Nephron progenitor cell (in vitro differentiated cells): ENCODE data around the gene LRIG1.

Experiments used
- DNase-seq: peaks from one replicate; pipeline ENCODE4 v3.0.0; 2021
- H3K27ac Mint-ChIP-seq: 2 replicates; pipeline ENCODE4 v1.8.0; 2021; ENCODE audit warnings: mild to moderate bottlenecking, moderate library complexity, mixed read lengths
- H3K27me3 Mint-ChIP-seq: 2 replicates; pipeline ENCODE4 v1.8.0; 2021; ENCODE audit warnings: mild to moderate bottlenecking, low read depth, mixed read lengths; ENCODE audit not compliant: poor library complexity
- H3K36me3 Mint-ChIP-seq: 2 replicates; pipeline ENCODE4 v1.8.0; 2021; ENCODE audit warnings: low read depth, mixed read lengths
- H3K4me1 Mint-ChIP-seq: 2 replicates; pipeline ENCODE4 v1.8.0; 2021; ENCODE audit warnings: mixed read lengths
- H3K4me3 Mint-ChIP-seq: 2 replicates; pipeline ENCODE4 v1.8.0; 2021; ENCODE audit warnings: mild to moderate bottlenecking, moderate library complexity, mixed read lengths
- H3K9me3 Mint-ChIP-seq: 2 replicates; pipeline ENCODE4 v1.8.0; 2021; ENCODE audit warnings: mild to moderate bottlenecking, moderate library complexity, mixed read lengths
- CTCF ChIP-seq: fragments of 200-600 bp; sonication (generic); IDR thresholded peaks from 2 replicates; pipeline ENCODE4 v1.5.0; 2021; ENCODE audit warnings: antibody characterized with exemption

Gene LRIG1

GRCh38 chr3:66454464-66454859 lies 46.4 kb downstream of the LRIG1 start:
- H3K9me3 Mint-ChIP-seq, result no peaks in the 10 kb centered on the region
- DNase-seq, result no peak
- H3K27ac Mint-ChIP-seq, result peak overlapping the region; percentile 46
- no peak overlapping the region for H3K4me3 Mint-ChIP-seq
- H3K27me3 Mint-ChIP-seq, result no peaks in the 10 kb centered on the region
- H3K36me3 Mint-ChIP-seq, result peaks cover 36% of the 10 kb centered on the region
- no peak for TF ChIP-seq CTCF
- H3K4me1 Mint-ChIP-seq, result peaks cover 72% of the 10 kb centered on the region

- Mint-ChIP-seq H3K9me3 (no peaks in the 10 kb centered on the region), H3K4me1 (peaks cover 68% of the 10 kb centered on the region), H3K27ac (peak overlapping the region; percentile 46), H3K36me3 (peaks cover 36% of the 10 kb centered on the region), H3K27me3 (no peaks in the 10 kb centered on the region), H3K4me3 (no peak overlapping the region)
- no peak for TF ChIP-seq CTCF
- no peak for DNase-seq
Measured at GRCh38 chr3:66453651-66454463, 47.0 kb downstream of the LRIG1 start.

GRCh38 chr3:66452303-66453011 lies 48.4 kb downstream of the LRIG1 start:
- H3K4me1 Mint-ChIP-seq, result peaks cover 60% of the 10 kb centered on the region
- no peak for DNase-seq
- TF ChIP-seq CTCF, result no peak
- H3K4me3 Mint-ChIP-seq, result no peak overlapping the region
- H3K36me3 Mint-ChIP-seq, result peaks cover 47% of the 10 kb centered on the region
- H3K9me3 Mint-ChIP-seq, result no peaks in the 10 kb centered on the region
- no peaks in the 10 kb centered on the region for H3K27me3 Mint-ChIP-seq
- H3K27ac Mint-ChIP-seq, result peak overlapping the region; percentile 75

- no peak overlapping the region for H3K27ac Mint-ChIP-seq
- no peak for TF ChIP-seq CTCF
- no peaks in the 10 kb centered on the region for H3K27me3 Mint-ChIP-seq
- peaks cover 54% of the 10 kb centered on the region for H3K4me1 Mint-ChIP-seq
- DNase-seq, result no peak
- no peaks in the 10 kb centered on the region for H3K9me3 Mint-ChIP-seq
- no peak overlapping the region for H3K4me3 Mint-ChIP-seq
- peaks cover 42% of the 10 kb centered on the region for H3K36me3 Mint-ChIP-seq
Measured at GRCh38 chr3:66451766-66452165, 49.1 kb downstream of the LRIG1 start.

- H3K4me3 Mint-ChIP-seq, result no peak overlapping the region
- peaks cover 64% of the 10 kb centered on the region for H3K4me1 Mint-ChIP-seq
- no peak for DNase-seq
- no peak overlapping the region for H3K27ac Mint-ChIP-seq
- no peak for TF ChIP-seq CTCF
- no peaks in the 10 kb centered on the region for H3K9me3 Mint-ChIP-seq
- peaks cover 33% of the 10 kb centered on the region for H3K36me3 Mint-ChIP-seq
- no peaks in the 10 kb centered on the region for H3K27me3 Mint-ChIP-seq
Measured at GRCh38 chr3:66450390-66451022, 50.3 kb downstream of the LRIG1 start.
